ENCODE data around the gene EFHC2. TPM values are rescaled to one million over a fixed set of nuclear protein-coding genes. Genes with fewer than 3 reads are reported as not detected.
A peak's percentile ranks its signal among the peaks of the same experiment; 100 is the strongest.

The EFHC2 gene
- total RNA-seq, 1 donor from 2014 or later = under 0.01 TPM

DNA sequence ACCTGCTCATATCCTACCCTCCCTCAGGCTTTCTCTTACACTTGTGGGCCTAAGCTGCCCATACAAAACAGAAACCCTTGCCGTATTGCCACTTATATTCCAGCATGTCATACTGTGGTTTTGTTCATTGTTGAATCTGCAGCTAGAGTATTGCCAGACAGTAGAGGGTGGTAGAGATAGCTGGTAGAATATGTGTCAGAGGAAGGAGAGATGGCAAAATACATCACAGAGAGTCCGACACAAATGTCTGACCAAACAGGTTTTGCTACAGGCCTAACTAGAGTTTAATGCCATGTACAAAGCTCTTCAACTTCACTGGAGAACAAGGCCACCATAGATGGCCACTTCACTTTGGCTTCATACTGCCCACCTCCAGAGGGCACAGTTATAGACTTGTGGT is 160.1 kb downstream of the EFHC2 start:
- DNase-seq (ENCODE audit: low read depth) = peak; percentile 37
- Histone ChIP-seq H3K36me3 (ENCODE audit: control insufficient read depth, insufficient read depth, low read length) (no peaks in the 10 kb centered on the region), H3K4me3 (ENCODE audit: low read depth, low read length) (no peak overlapping the region), H3K27me3 (ENCODE audit: control insufficient read depth, insufficient read depth, low read length) (no peaks in the 10 kb centered on the region)
- TF ChIP-seq, protein P1, sequence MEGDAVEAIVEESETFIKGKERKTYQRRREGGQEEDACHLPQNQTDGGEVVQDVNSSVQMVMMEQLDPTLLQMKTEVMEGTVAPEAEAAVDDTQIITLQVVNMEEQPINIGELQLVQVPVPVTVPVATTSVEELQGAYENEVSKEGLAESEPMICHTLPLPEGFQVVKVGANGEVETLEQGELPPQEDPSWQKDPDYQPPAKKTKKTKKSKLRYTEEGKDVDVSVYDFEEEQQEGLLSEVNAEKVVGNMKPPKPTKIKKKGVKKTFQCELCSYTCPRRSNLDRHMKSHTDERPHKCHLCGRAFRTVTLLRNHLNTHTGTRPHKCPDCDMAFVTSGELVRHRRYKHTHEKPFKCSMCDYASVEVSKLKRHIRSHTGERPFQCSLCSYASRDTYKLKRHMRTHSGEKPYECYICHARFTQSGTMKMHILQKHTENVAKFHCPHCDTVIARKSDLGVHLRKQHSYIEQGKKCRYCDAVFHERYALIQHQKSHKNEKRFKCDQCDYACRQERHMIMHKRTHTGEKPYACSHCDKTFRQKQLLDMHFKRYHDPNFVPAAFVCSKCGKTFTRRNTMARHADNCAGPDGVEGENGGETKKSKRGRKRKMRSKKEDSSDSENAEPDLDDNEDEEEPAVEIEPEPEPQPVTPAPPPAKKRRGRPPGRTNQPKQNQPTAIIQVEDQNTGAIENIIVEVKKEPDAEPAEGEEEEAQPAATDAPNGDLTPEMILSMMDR (IDR thresholded peaks at IDR 0.05; ENCODE audit: insufficient read depth, low read length, severe bottlenecking) = peak; percentile 34
- FAIRE-seq = peak; percentile 50

DNA sequence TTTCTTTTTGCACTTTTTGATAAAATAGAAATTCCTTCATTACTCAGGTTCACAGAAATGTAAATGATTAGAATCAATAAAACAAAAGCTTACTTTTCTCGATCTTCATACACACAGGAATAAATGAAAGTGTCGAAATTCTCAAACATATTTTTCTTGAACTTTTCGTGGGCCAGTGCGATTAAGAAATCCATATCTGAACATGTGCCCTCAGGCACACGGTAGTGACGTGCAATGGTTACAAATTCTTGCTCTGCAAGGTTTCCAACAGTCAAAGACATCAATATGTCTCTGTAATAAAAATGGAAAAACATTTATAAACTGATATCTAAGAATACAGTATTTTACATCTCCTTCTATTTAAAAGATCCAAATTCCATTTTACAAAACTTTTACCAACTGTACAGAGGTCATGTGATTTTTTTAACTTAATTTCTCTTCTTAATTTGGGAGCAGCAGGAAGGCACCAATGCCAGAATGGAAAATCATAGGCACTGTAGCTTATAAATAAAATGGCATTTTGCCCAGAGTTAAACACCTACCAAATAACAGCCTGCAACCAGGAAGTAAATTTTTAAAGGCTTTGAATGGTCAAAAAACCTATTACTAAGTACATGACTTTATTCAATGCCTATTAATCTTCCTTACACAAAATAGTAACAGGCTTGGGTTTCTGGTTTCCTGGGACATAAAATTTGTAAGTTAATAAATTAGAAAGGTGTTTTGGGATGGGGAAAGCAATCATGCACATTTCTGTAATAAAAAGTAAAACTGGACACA is 165.0 kb downstream of the EFHC2 start:
- no peak for FAIRE-seq
- TF ChIP-seq, protein P1 (IDR thresholded peaks at IDR 0.05; ENCODE audit: insufficient read depth, low read length, severe bottlenecking) = no peak
- no peak for DNase-seq (ENCODE audit: low read depth)
- Histone ChIP-seq H3K4me3 (ENCODE audit: low read depth, low read length) (no peak overlapping the region), H3K36me3 (ENCODE audit: control insufficient read depth, insufficient read depth, low read length) (no peaks in the 10 kb centered on the region), H3K27me3 (ENCODE audit: control insufficient read depth, insufficient read depth, low read length) (no peaks in the 10 kb centered on the region)

DNA sequence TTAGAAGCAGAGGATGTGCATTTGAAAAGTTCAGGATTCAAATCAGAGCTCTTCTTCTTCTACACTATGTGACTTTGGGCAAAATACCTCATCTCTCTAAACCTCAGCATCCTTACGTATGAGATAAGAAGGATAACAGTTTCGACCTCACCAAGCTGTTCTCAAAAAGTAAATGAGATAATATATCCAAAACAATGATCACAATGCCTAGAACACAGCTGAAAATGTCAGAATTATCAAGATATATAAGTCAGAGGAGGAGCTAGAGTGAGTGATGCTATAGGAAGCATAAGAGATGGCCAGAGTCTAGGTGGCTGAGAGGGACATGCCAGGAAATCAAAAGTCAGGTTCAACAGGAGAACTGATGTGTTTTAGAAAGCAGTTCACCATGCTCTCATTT is 168.0 kb downstream of the EFHC2 start:
- FAIRE-seq = no peak
- TF ChIP-seq, protein P1 (IDR thresholded peaks at IDR 0.05; ENCODE audit: insufficient read depth, low read length, severe bottlenecking) = no peak

DNA sequence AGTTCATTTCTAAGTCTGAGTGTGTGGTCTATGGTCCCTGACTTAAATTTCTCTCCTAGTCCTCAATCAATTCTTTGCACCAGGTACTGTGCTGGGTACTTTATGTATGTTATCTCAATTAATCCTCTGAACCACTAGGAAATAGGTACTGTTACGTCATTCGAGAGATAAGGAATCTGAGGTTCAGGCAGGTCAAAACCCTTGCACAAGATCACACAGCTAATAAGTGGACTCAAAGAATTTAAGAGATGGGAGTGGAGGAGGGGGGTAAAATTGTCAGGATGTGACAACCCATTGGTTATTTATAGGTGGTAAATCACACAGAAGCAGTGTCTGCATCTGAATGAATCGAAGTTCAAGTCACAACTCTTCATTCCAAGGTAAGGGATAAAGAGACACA is 169.4 kb downstream of the EFHC2 start:
- FAIRE-seq (no peak), DNase-seq (ENCODE audit: low read depth) (no peak)
- TF ChIP-seq, protein P1 (IDR thresholded peaks at IDR 0.05; ENCODE audit: insufficient read depth, low read length, severe bottlenecking) = no peak
- no peaks in the 10 kb centered on the region for H3K27me3 ChIP-seq (ENCODE audit: control insufficient read depth, insufficient read depth, low read length)
- no peaks in the 10 kb centered on the region for H3K36me3 ChIP-seq (ENCODE audit: control insufficient read depth, insufficient read depth, low read length)
- H3K4me3 ChIP-seq (ENCODE audit: low read depth, low read length) = no peak overlapping the region

More for the DNA sequence above, 168.0 kb downstream of the EFHC2 start:
- Histone ChIP-seq H3K27me3 (ENCODE audit: control insufficient read depth, insufficient read depth, low read length) (no peaks in the 10 kb centered on the region), H3K4me3 (ENCODE audit: low read depth, low read length) (no peak overlapping the region), H3K36me3 (ENCODE audit: control insufficient read depth, insufficient read depth, low read length) (no peaks in the 10 kb centered on the region)
- no peak for DNase-seq (ENCODE audit: low read depth)

DNA sequence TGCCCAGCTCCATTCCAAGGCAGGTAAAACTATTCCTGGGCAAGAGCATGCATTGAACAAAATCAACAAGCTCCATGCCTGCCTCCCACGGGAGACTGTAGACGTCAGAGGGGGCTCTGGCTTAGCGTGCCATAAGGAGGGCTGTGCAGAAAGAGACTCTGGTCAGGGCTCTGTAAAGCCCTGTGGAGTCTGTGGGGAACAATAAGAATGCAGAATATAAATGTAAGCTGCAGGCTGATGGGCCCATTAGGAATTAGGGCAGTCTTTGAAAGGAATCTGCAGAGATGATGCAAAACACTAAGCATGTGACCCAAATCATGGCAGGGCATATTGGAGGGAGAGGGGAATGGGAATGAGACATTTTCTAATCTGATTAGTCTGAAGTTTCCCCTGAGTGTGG is 170.3 kb downstream of the EFHC2 start:
- no peaks in the 10 kb centered on the region for H3K36me3 ChIP-seq (ENCODE audit: control insufficient read depth, insufficient read depth, low read length)
- no peak overlapping the region for H3K4me3 ChIP-seq (ENCODE audit: low read depth, low read length)
- TF ChIP-seq, protein P1 (IDR thresholded peaks at IDR 0.05; ENCODE audit: insufficient read depth, low read length, severe bottlenecking) = no peak
- FAIRE-seq (no peak), DNase-seq (ENCODE audit: low read depth) (no peak)
- no peaks in the 10 kb centered on the region for H3K27me3 ChIP-seq (ENCODE audit: control insufficient read depth, insufficient read depth, low read length)

DNA sequence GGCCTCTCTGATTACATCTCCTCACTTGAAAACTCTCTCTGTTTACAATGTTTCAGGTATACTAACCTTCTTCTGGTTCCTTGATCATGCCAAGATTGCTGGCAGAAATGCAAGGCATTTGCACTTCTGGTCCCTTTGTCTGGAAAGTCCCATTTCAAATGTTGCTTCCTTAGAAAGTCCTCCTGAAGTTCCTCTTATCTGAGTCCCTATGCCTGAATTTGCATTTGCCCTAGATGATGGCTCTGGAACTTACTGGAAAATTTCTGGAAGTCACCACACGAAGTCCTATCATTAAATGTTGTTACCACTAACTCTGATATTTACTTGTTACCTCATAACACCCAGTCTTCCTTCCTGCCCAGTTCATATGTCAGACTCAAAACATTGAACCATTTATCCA is 176.4 kb downstream of the EFHC2 start:
- FAIRE-seq (no peak), DNase-seq (ENCODE audit: low read depth) (no peak)
- TF ChIP-seq, protein P1 (IDR thresholded peaks at IDR 0.05; ENCODE audit: insufficient read depth, low read length, severe bottlenecking) = no peak
- Histone ChIP-seq H3K36me3 (ENCODE audit: control insufficient read depth, insufficient read depth, low read length) (no peaks in the 10 kb centered on the region), H3K27me3 (ENCODE audit: control insufficient read depth, insufficient read depth, low read length) (no peaks in the 10 kb centered on the region), H3K4me3 (ENCODE audit: low read depth, low read length) (no peak overlapping the region)

All from bronchial epithelial cell (primary cell).